Nephron (organoid): ENCODE data around the gene KIF6.
A peak's percentile ranks its signal among the peaks of the same experiment; 100 is the strongest.

Source experiments
- H3K27ac Mint-ChIP-seq, 3 experiments: 2 replicates each; pipeline ENCODE4 v1.8.0; 2020; ENCODE audit warnings: mixed read lengths in 3 of 3, mild to moderate bottlenecking in 2 of 3, moderate library complexity in 1 of 3
- H3K27me3 Mint-ChIP-seq: 2 replicates; pipeline ENCODE4 v1.8.0; 2021; ENCODE audit warnings: low read depth, mild to moderate bottlenecking, moderate library complexity, mixed read lengths
- H3K36me3 Mint-ChIP-seq: 2 replicates; pipeline ENCODE4 v1.8.0; 2020; ENCODE audit warnings: low read depth, mixed read lengths
- H3K4me1 Mint-ChIP-seq: 2 replicates; pipeline ENCODE4 v1.8.0; 2020; ENCODE audit warnings: mixed read lengths
- H3K4me3 Mint-ChIP-seq, 3 experiments: 2 replicates each; pipeline ENCODE4 v1.8.0; 2020; ENCODE audit warnings: mild to moderate bottlenecking in 3 of 3, mixed read lengths in 3 of 3, moderate library complexity in 2 of 3
- H3K9me3 Mint-ChIP-seq: 2 replicates; pipeline ENCODE4 v1.8.0; 2020; ENCODE audit warnings: mixed read lengths
- CTCF ChIP-seq, 3 experiments: fragments of 200-600 bp; sonication (generic); IDR thresholded peaks; one replicate each; pipeline ENCODE4 v1.5.0; 2021; ENCODE audit warnings: antibody characterized with exemption in 3 of 3; ENCODE audit not compliant: unreplicated experiment in 3 of 3

Gene KIF6

GRCh38 chr6:39353698-39354315 is 371.4 kb downstream of the KIF6 start:
- H3K27me3 Mint-ChIP-seq: peaks cover 15% of the 10 kb centered on the region
- no peaks in the 10 kb centered on the region for H3K36me3 Mint-ChIP-seq
- H3K4me1 Mint-ChIP-seq: peaks cover 11% of the 10 kb centered on the region
- no peak overlapping the region for H3K4me3 Mint-ChIP-seq
- TF ChIP-seq CTCF (IDR thresholded peaks at IDR 0.05; ENCODE audit: unreplicated experiment in 3 of 3): no peak
- no peaks in the 10 kb centered on the region for H3K9me3 Mint-ChIP-seq
- no peak overlapping the region for H3K27ac Mint-ChIP-seq

- no peaks in the 10 kb centered on the region for H3K9me3 Mint-ChIP-seq
- H3K27ac Mint-ChIP-seq: no peak overlapping the region
- peaks cover 13% of the 10 kb centered on the region for H3K27me3 Mint-ChIP-seq
- no peak for TF ChIP-seq CTCF (IDR thresholded peaks at IDR 0.05; ENCODE audit: unreplicated experiment in 3 of 3)
- H3K4me3 Mint-ChIP-seq: no peak overlapping the region
- no peaks in the 10 kb centered on the region for H3K36me3 Mint-ChIP-seq
- peaks cover 4% of the 10 kb centered on the region for H3K4me1 Mint-ChIP-seq
Measured at GRCh38 chr6:39350723-39351505, 374.3 kb downstream of the KIF6 start.

- TF ChIP-seq CTCF (IDR thresholded peaks at IDR 0.05; ENCODE audit: unreplicated experiment in 3 of 3): no peak
- Mint-ChIP-seq H3K4me3 (no peak overlapping the region), H3K4me1 (peaks cover 17% of the 10 kb centered on the region), H3K27ac (no peak overlapping the region), H3K9me3 (no peaks in the 10 kb centered on the region), H3K27me3 (peaks cover 17% of the 10 kb centered on the region), H3K36me3 (no peaks in the 10 kb centered on the region)
Measured at GRCh38 chr6:39348740-39349139, 376.5 kb downstream of the KIF6 start.

GRCh38 chr6:39347906-39348585 is 377.2 kb downstream of the KIF6 start:
- Mint-ChIP-seq H3K36me3 (no peaks in the 10 kb centered on the region), H3K4me1 (peaks cover 22% of the 10 kb centered on the region), H3K27ac (peak overlapping the region in 2 of 3 experiments; percentile 6 to 24), H3K4me3 (no peak overlapping the region), H3K9me3 (no peaks in the 10 kb centered on the region), H3K27me3 (peaks cover 17% of the 10 kb centered on the region)
- peak; percentile 82 to 86 (median 85) for TF ChIP-seq CTCF (IDR thresholded peaks at IDR 0.05; ENCODE audit: unreplicated experiment in 3 of 3)

- H3K9me3 Mint-ChIP-seq: no peaks in the 10 kb centered on the region
- H3K4me1 Mint-ChIP-seq: peaks cover 26% of the 10 kb centered on the region
- TF ChIP-seq CTCF (IDR thresholded peaks at IDR 0.05; ENCODE audit: unreplicated experiment in 3 of 3): no peak
- H3K36me3 Mint-ChIP-seq: no peaks in the 10 kb centered on the region
- H3K27ac Mint-ChIP-seq: no peak overlapping the region
- H3K27me3 Mint-ChIP-seq: peaks cover 17% of the 10 kb centered on the region
- no peak overlapping the region for H3K4me3 Mint-ChIP-seq
Measured at GRCh38 chr6:39347206-39347605, 378.0 kb downstream of the KIF6 start.
